Upper lobe of right lung (tissue), 1 donor: ENCODE data around the gene C1RL. TPM values are rescaled to one million over a fixed set of nuclear protein-coding genes. Genes with fewer than 3 reads are reported as not detected.
A peak's percentile ranks its signal among the peaks of the same experiment; 100 is the strongest.

ENCODE experiments used
- ATAC-seq: fragments of 200-7000 bp; cut with Tn5 transposase; one replicate; pipeline ENCODE4 v1.9.1; 2020; ENCODE audit warnings: mild to moderate bottlenecking, moderate library complexity
- DNase-seq: peaks from one replicate; pipeline ENCODE4 v3.0.0-alpha.2; 2020
- H3K27ac ChIP-seq: fragments of 200-600 bp; one replicate; pipeline ENCODE4 v1.8.0; 2022
- H3K27me3 ChIP-seq: fragments of 200-600 bp; one replicate; pipeline ENCODE4 v1.8.0; 2022; ENCODE audit warnings: mild to moderate bottlenecking
- H3K36me3 ChIP-seq: fragments of 200-600 bp; one replicate; pipeline ENCODE4 v1.8.0; 2022
- H3K4me1 ChIP-seq: fragments of 200-600 bp; one replicate; pipeline ENCODE4 v1.8.0; 2022
- H3K4me3 ChIP-seq: fragments of 200-600 bp; one replicate; pipeline ENCODE4 v1.8.0; 2022; ENCODE audit warnings: mild to moderate bottlenecking
- H3K9me3 ChIP-seq: fragments of 200-600 bp; one replicate; pipeline ENCODE4 v1.8.0; 2022
- intact Hi-C: fragments of 100-400 bp; cut with DNase I; formaldehyde crosslinking; loops from one replicate; pipeline ENCODE4 v1.11.0; 2022
- total RNA-seq: library from RNA; stranded (reverse); fragmentation: NEBNext Ultra II Directional; extraction: Animal tissue kit (Norgen Biotek cat#: 25700); gene quantifications from one replicate; pipeline ENCODE4 v1.2.1, GENCODE V29; 2021
- TF ChIP-seq, protein P1 (sequence below): fragments of 200-600 bp; IDR thresholded peaks from one replicate; pipeline ENCODE4 v1.8.0; 2022; ENCODE audit warnings: antibody characterized with exemption
- donor health status: DM: no; HTN: yes; CAD: no; lungs with severe emphysema.

C1RL gene
- total RNA-seq, 1 donor from 2014 or later: 91.6 TPM

DNA sequence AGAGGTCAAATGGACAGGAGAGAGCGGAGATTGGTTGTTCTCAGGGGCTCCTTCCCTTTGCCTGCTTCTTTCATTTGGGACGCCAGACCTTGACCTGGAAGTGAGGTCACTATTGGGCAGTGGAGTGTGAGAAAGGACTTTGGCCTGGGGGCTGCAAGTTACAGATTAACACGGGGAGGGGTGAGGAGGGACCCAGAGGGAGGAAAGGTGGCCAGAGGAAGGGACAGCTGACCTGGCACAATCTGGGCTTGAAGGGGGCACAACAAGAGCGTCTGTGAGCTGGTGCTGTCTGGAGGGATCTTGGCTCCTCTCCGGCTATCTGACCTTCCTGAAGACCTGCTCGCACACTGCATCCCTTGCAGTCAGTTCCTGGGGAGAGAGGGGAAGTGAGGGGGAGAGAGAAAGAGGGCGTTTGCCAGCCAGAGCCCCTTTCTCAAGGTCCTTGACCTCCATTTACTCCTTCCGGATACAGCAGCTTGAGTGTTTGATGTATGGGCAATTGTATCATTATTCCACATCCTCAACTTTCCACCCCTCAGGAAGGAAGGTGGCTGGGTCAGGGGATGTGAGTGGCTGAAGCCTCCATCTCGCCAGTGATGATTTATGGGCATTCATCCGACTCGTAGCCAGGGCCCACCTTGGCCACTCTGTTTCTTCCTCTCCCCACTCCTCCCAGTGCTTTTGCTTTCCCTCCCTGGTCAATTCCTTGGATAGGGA lies 14.9 kb upstream of the C1RL start:
- intact Hi-C loops: no loop called here
- DNase-seq (no peak), ATAC-seq (no peak)
- Histone ChIP-seq H3K27me3 (no peaks in the 10 kb centered on the region), H3K27ac (no peak overlapping the region), H3K4me3 (no peak overlapping the region), H3K4me1 (peaks cover 9% of the 10 kb centered on the region), H3K36me3 (no peaks in the 10 kb centered on the region), H3K9me3 (no peaks in the 10 kb centered on the region)
- TF ChIP-seq, protein P1, sequence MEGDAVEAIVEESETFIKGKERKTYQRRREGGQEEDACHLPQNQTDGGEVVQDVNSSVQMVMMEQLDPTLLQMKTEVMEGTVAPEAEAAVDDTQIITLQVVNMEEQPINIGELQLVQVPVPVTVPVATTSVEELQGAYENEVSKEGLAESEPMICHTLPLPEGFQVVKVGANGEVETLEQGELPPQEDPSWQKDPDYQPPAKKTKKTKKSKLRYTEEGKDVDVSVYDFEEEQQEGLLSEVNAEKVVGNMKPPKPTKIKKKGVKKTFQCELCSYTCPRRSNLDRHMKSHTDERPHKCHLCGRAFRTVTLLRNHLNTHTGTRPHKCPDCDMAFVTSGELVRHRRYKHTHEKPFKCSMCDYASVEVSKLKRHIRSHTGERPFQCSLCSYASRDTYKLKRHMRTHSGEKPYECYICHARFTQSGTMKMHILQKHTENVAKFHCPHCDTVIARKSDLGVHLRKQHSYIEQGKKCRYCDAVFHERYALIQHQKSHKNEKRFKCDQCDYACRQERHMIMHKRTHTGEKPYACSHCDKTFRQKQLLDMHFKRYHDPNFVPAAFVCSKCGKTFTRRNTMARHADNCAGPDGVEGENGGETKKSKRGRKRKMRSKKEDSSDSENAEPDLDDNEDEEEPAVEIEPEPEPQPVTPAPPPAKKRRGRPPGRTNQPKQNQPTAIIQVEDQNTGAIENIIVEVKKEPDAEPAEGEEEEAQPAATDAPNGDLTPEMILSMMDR: no peak

- Histone ChIP-seq H3K9me3 (no peaks in the 10 kb centered on the region), H3K27me3 (no peaks in the 10 kb centered on the region), H3K4me3 (no peak overlapping the region), H3K27ac (no peak overlapping the region), H3K4me1 (peaks cover 6% of the 10 kb centered on the region), H3K36me3 (peaks cover 5% of the 10 kb centered on the region)
- TF ChIP-seq, protein P1: no peak
- ATAC-seq: no peak
- no peak for DNase-seq
- intact Hi-C loops: no loop called here
Observed at GRCh38 chr12:7122811-7123769, 14.1 kb upstream of the C1RL start.

GRCh38 chr12:7121324-7121723 lies 12.3 kb upstream of the C1RL start:
- H3K9me3 ChIP-seq: no peaks in the 10 kb centered on the region
- TF ChIP-seq, protein P1: no peak
- peaks cover 6% of the 10 kb centered on the region for H3K4me1 ChIP-seq
- H3K27me3 ChIP-seq: no peaks in the 10 kb centered on the region
- H3K27ac ChIP-seq: no peak overlapping the region
- intact Hi-C loops: no loop called here
- no peak for ATAC-seq
- H3K4me3 ChIP-seq: no peak overlapping the region
- DNase-seq: no peak
- H3K36me3 ChIP-seq: peaks cover 6% of the 10 kb centered on the region

GRCh38 chr12:7120166-7120565 lies 11.2 kb upstream of the C1RL start:
- no peak for ATAC-seq
- H3K36me3 ChIP-seq: peaks cover 17% of the 10 kb centered on the region
- TF ChIP-seq, protein P1: no peak
- no peaks in the 10 kb centered on the region for H3K9me3 ChIP-seq
- no peak overlapping the region for H3K4me3 ChIP-seq
- no peaks in the 10 kb centered on the region for H3K27me3 ChIP-seq
- H3K27ac ChIP-seq: no peak overlapping the region
- DNase-seq: no peak
- intact Hi-C loops: no loop called here
- H3K4me1 ChIP-seq: peaks cover 6% of the 10 kb centered on the region

GRCh38 chr12:7118881-7119280 lies 9.9 kb upstream of the C1RL start:
- no peak overlapping the region for H3K27ac ChIP-seq
- H3K4me1 ChIP-seq: peaks cover 6% of the 10 kb centered on the region
- intact Hi-C loops: loop anchor here (10.0 kb wide), 1 partner anchor 154 kb away; no protein-coding TSS in a partner anchor
- DNase-seq (no peak), ATAC-seq (peak; percentile 48)
- TF ChIP-seq, protein P1: no peak
- H3K9me3 ChIP-seq: no peaks in the 10 kb centered on the region
- H3K36me3 ChIP-seq: peaks cover 17% of the 10 kb centered on the region
- H3K27me3 ChIP-seq: no peaks in the 10 kb centered on the region
- no peak overlapping the region for H3K4me3 ChIP-seq
